GM18526 (cell line): ENCODE data around the gene WWOX.

Experiments used
- POLR2A ChIP-seq: IDR thresholded peaks from 3 replicates; pipeline ENCODE4 v1.6.1; 2011; ENCODE audit not compliant: insufficient read length; ENCODE audit errors: extremely low read depth

WWOX gene

DNA sequence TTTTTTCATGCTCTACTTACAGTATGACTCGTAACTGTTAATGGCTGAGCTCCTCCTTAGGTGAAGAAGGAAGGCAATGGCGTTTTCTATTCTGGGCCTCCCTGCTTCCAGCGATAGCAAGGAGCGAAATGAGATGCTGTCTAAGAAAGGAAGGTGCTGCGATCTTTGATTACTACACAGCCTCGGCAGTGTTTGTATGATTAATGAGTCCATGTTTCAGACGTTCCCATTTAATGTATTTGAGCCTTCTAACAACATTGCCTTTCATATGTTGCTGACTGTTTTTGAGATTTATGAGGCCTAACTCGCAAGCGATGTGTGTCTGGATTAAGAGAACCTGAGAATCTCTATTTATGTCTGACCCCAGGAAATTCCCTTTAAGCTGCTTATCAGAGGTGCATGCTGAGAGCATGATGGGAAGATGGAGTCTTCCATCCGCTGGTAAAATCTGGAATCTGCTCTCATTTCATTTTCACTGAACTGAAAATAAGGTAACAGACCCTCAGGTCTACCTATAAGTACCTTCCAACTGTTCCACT lies 403.4 kb downstream of the WWOX start:
- TF ChIP-seq POLR2A = no peak

DNA sequence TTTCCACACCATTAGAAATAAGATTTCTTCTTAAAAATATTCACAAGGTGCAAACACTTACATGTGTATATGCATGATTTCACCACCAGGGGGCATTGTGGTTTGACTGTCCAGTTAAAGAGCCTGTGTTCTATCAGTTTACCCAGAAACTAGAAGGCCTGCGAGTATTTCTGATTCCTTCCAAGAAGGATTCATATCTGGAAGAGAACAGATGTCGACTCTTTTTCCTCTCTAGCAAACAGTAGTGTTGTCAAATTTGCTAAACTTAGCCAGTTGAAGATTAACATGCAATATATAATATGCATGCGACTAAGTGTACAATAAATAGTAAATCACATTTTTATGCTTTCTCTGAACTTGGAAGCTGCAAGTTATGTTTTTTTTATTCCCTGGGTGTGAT lies 404.1 kb downstream of the WWOX start:
- no peak for TF ChIP-seq POLR2A

DNA sequence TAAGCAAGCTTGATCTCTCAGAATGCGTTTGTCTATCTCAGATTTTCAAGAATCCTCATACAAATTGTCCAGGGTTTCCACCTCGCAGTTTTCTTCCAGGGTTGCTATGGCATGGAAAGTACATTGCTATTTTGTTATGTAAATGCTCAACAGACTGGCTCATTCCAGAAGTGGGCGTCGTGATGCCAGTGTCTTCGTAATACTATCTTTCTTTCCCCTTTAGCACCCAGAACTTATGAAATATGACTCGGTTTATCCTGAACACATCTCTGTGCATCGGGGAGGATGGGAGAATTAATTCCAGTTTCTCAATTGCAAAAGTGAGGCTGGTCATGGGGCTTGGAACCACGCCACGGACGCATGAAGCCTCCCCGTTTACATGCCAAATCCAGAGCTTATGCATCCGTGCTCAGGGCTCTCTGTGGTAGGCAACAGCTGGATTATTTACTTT lies 405.0 kb downstream of the WWOX start:
- no peak for TF ChIP-seq POLR2A

DNA sequence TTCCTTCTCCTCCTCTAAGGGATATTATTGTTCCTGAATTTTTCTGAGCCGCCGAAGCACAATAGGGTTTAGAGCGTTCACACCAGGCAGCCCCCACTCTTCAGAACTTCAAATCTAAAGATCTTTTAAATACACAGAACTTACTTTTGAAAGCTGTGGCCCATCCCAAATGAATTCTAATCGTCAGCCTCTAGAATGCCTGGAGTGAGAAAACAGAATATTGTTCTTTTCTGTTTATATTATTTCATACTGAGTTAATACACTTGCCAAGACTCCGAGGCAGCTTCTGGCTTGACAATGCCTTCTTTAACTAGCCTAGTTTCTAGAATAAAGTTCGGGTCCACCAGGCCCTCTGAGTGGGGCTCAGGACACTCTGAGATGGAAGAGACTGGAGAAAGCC lies 405.6 kb downstream of the WWOX start:
- no peak for TF ChIP-seq POLR2A

DNA sequence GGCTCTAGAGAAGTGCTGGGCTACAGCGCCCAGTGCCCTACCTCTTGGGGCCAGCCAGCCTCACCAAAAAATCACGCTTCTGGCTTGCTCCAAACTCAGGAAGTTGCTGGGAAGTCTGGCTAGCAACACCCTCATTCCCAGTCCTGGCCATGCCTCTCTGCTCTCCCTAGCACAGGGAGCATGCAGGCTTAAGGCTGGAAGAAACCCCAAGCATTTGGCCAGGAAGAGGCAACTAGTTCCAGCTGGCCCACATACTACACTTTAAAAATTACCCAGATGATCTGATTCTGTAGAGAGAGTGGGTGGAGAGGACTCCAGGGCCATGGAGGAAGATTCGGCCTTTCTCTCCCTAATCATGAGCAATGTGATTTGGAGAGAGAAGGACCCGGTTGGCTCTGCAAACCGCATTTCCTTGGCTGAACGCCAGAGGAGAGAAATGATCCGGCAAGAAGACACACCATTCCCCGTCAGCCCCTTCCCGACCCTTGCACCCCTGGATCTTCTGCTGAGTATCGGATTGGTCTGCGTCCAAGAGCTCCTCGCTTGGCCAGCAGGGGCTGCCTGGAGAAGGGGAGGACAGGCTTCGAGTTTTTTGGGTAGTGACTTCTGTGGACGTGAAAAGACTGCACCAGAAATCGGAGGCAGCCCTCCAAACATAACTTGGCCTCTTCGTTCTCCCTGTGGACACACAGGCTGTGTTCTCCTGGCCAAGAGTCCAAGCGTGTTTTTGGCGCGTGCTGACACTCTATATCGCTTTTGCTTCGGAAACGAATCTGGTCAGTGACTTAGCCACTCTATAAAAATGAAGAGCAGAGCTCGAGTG lies 406.3 kb downstream of the WWOX start:
- TF ChIP-seq POLR2A = no peak

DNA sequence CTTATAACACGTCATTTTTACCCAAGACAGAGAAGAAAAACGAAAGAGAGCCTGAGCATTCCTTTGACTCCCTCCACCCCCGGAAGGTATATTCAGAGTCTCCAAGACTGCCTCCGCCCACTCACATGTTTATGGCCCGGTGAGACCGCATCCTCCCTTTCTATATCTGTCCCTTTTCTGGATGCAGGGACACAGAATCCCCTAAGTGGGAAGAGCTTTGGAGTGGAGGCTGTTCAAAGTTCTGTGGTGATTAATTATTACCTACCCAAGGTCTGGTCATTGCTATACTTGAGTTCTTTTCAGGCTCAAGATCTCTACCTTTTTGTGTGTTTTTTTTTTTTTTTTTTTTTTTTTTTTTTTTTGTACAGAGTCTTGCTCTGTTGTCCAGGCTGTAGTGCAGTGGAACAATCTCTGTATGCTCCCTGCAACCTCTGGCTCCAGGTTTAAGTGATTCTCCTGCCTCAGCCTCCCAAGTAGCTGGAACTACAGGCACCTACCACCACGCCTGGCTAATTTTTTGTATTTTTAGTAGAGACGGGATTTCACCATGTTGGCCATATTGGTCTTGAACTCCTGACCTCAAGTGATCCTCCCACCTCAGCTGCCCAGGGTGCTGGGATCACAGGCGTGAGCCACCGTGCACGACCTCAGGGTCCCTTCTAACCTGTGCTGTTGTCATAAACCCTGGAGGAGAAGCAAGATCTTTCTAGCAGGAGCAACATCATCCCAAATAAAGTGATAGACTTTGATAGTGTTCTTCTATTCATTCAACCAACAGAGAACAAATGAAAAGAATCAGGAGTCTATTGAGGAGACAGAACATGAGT lies 407.1 kb downstream of the WWOX start:
- TF ChIP-seq POLR2A = no peak

DNA sequence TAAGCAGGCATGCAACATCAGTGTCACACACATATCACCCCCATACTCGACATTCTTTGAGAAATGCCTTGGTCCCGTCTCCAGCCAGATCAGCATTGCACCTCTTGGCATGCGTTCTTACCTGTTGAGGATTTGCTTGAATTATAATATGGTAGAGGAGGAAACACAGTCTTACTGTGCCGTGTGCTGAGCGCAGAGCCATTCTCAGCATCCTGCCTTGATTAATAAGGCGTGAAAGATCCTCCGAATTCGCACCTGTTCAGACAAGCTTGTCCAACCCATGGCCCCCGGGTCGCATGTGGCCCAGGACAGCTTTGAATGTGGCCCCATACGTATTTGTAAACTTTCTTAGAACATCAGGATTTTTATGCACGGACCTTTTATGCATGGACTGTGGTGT lies 408.1 kb downstream of the WWOX start:
- no peak for TF ChIP-seq POLR2A

DNA sequence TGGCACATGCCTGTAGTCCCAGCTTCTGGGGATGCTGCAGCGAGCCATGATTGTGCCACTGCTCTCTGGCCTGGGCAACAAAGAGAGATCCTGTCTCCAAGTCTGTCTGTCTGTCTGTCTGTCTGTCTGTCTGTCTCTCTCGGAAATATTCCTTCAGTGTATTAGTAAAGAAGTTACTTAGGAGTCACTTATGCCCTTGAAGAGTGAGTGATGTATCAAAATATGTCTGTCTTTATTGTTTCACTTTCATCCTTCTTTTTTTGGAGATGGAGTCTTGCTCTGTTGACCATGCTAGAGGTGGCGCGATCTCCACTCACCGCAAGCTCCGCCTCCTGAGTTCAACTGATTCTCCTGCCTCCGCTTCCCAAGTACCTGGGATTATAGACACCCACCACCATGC lies 410.5 kb downstream of the WWOX start:
- TF ChIP-seq POLR2A = no peak

DNA sequence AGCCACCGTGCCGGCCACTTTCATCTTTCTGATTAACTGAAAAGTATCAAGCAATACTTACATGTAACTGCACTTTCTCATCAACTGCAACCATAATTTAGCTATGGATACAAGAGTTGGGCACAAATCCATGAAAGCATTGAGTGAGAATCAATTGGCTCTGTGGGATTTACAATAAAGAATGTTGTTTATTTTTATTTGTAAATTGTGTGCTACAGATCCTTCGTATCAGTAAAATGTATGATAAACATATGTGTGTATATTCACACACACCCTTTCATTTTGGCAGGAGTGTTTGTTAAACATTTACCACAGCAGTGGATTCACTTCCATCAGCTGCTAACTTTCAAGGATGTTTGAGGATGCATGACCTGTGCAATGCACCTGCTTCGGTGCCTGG lies 411.0 kb downstream of the WWOX start:
- TF ChIP-seq POLR2A = no peak

DNA sequence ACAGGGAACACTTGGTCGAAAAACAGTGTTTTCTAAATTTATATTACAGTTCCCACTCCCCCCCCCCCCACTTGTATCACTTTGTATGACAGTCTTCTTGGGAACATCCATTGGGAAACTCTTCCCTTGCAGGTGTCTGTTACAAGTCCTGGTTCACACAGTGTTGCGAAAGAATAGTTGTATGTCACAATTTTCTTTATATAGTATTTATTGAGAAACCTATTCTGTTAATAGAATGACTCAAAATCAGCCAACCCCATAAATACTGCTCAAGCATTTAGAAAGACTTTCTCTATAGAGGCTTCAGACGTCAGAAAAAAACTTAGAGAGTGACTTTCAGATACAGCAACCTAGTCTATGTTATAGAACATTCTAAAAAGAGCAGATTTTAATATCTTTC lies 414.4 kb downstream of the WWOX start:
- no peak for TF ChIP-seq POLR2A

DNA sequence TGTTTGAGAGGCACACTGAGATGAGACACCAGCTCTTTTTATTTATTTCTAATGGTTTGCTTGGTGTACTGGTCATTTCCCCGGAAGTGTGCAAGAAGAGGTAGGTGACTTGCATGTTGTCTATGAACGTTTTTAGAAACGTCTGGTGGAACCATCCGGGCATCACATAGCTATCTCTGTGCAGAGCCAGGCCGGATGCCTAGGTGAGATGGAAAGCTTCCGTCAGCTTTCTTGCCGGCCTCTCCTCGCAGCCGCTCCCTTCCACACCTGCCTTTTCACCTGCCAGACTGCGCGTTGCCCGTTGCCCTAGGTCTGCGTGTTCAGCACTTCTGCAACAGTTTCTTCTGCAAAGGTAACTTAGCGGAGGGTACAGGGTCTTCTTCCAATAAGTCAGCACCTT lies 416.0 kb downstream of the WWOX start:
- no peak for TF ChIP-seq POLR2A

DNA sequence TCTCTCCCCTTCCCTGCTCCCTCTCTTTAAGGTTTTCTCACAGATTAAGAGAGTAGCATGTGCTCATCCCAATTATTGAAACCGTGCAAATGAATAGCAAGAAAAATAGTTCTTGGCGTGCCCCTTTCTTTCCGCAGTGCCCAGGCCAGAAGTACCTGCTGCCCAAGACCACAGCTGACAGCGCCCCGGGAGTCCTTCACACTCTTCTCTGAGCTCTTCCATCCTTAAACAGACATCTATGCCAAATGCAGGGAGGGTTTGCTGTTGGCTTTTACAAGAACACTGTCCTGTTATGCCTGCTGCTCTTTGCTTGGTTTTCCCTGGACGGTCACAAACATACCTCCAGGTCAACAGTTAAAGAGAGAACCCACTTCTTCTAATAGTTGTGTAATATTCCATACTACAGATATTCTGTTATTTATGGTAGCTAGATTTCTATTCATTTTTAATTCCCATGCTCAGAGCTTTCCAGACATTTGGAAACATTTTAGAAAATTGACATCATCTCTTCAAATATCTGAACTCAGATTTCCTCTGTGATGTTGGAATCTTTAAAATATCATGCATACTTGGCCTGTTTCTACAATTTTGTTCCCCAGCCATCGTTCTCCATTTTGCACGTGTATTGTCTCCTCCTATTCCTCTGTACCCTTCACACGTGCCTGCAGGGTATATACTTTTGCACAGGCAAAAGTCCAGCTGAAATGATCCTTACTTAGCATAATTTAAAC lies 416.7 kb downstream of the WWOX start:
- TF ChIP-seq POLR2A = no peak

DNA sequence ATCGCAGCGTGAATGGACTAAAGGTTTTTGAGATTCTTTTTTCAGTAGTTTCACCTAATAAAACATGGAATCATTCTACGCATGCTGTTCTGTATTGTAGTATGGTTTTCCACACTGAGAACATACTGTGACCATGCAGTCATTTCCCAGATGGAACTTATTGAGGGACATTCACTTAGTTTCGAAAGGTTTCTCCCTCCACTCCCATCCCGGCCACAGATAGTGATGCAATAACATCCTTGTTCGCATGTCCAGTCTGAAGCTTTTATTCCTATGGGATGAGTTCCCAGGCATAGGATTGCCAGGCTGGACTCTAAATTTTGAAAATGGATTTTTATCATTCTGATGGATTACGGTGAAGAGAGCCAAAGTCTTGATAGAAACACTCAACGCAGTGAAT lies 420.4 kb downstream of the WWOX start:
- no peak for TF ChIP-seq POLR2A

DNA sequence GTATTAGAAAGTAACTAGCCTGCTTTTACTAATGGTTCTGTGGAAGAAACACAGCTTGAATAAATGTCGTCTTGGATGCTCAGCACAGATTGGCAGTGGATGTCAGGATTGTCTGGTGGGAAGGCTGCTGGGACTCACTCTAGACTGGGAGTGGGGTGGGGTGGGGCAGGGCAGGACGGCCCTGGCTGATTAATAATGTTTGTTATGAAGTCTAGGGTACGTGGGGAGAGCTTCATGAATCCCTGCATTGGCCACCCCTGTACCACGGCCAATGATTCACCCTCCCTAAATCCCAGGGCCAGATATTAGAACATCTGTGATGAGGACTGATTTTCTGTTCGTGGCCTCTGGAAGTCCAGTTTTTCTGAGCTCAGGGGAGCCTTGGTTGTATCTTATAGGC lies 421.0 kb downstream of the WWOX start:
- TF ChIP-seq POLR2A = no peak

DNA sequence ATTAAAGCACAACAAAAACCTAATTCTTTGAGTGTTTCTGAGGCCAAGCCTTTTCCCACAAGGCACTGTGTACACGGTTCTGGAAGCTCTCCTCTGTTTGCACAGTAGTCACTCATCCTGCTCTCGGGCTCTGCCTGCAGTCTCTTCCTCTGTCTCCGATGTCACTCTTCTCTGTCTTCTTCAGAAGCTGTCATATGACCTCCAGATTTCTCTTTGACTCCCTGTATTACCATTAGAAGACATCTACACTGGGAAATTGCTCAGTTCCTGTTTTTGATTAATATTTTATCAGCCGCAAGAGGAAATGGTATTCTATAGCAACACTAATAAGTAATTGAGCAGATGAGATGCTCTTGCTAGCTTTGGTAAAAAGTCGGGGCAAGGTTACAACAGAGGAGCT lies 422.9 kb downstream of the WWOX start:
- TF ChIP-seq POLR2A = no peak
